B cell (primary cell): Measurements from ENCODE around the gene RSAD1. TPM values are rescaled to one million over a fixed set of nuclear protein-coding genes. Genes with fewer than 3 reads are reported as not detected.

ENCODE experiments used
- ATAC-seq: fragments of 200-7000 bp; cut with Tn5 transposase; one replicate; pipeline ENCODE4 v1.10.0; 2021; ENCODE audit warnings: low read depth, mild to moderate bottlenecking, moderate number of reproducible peaks, moderate library complexity
- CTCF ChIA-PET: fragments of 350-600 bp; sonication (Branson Sonifier 250); formaldehyde crosslinking; loops from one replicate; lab custom pipeline; 2021; ENCODE audit warnings: antibody characterized with exemption, inconsistent platforms; lab: Charles Lee
- POLR2A ChIA-PET: fragments of 350-600 bp; sonication (Branson Sonifier 250); formaldehyde crosslinking; loops from one replicate; lab custom pipeline; 2021; ENCODE audit warnings: antibody characterized with exemption; lab: Charles Lee
- DNase-seq: peaks from one replicate; pipeline ENCODE4 v3.0.0; 2013
- H2AFZ ChIP-seq: 2 replicates; pipeline ENCODE4 v1.6.1; 2012; ENCODE audit warnings: mild to moderate bottlenecking, low read depth, low read length; ENCODE audit not compliant: insufficient read depth, poor library complexity, severe bottlenecking
- H3K27ac ChIP-seq, 2 donors: 1 replicate in 1 of 2; 2 replicates in 1 of 2; pipeline ENCODE4 v1.5.1; 2012 to 2013; ENCODE audit warnings: low read length in 2 of 2, mild to moderate bottlenecking in 2 of 2, moderate library complexity in 1 of 2
- H3K27me3 ChIP-seq, 4 experiments: fragments of 200-600 bp in 1 of 4; sonication (generic) in 1 of 4; replicated peaks in 1 of 4; 1 replicate in 2 of 4; 2 replicates in 2 of 4; pipeline versions ENCODE4 v1.6.1 to v1.7.0; 2013 to 2016; ENCODE audit warnings: low read length in 3 of 4, mild to moderate bottlenecking in 2 of 4, mixed read lengths in 1 of 4, moderate library complexity in 1 of 4; ENCODE audit not compliant: insufficient read depth in 4 of 4, control insufficient read depth in 3 of 4; ENCODE audit errors: control extremely low read depth in 1 of 4
- H3K36me3 ChIP-seq, 2 experiments: replicated peaks in 1 of 2; 1 replicate in 1 of 2; 2 replicates in 1 of 2; pipeline versions ENCODE4 v1.6.1 to v1.7.1; 2013; ENCODE audit warnings: low read length in 1 of 2; ENCODE audit not compliant: insufficient read depth in 2 of 2, control insufficient read depth in 1 of 2; ENCODE audit errors: control extremely low read depth in 1 of 2, extremely low read depth in 1 of 2
- H3K4me1 ChIP-seq, 2 donors: fragments of 200-600 bp in 1 of 2; sonication (generic) in 1 of 2; 1 replicate in 1 of 2; 2 replicates in 1 of 2; pipeline versions ENCODE4 v1.5.1 to v1.6.1; 2013 to 2017; ENCODE audit warnings: low read length in 2 of 2; ENCODE audit not compliant: control insufficient read depth in 2 of 2, insufficient read depth in 2 of 2
- H3K4me2 ChIP-seq: replicated peaks from 2 replicates; pipeline ENCODE3; 2012; ENCODE audit warnings: mild to moderate bottlenecking, low read depth, low read length; ENCODE audit not compliant: poor library complexity, severe bottlenecking
- H3K4me3 ChIP-seq, 5 experiments: fragments of 200-600 bp in 1 of 5; sonication (generic) in 1 of 5; 1 replicate in 3 of 5; 2 replicates in 2 of 5; pipeline versions ENCODE4 v1.5.1 to v1.7.0; 2011 to 2016; ENCODE audit warnings: low read length in 4 of 5, mild to moderate bottlenecking in 4 of 5, low read depth in 2 of 5, control low read depth in 1 of 5, moderate library complexity in 1 of 5; ENCODE audit not compliant: insufficient read depth in 1 of 5; ENCODE audit errors: control extremely low read depth in 1 of 5, extremely low read depth in 1 of 5
- H3K79me2 ChIP-seq: fragments of 200-600 bp; sonication (generic); one replicate; pipeline ENCODE4 v1.6.0; 2016; ENCODE audit warnings: low read length; ENCODE audit not compliant: control insufficient read depth, insufficient read depth
- H3K9ac ChIP-seq: fragments of 200-600 bp; sonication (generic); 2 replicates; pipeline ENCODE4 v1.6.1; 2017; ENCODE audit warnings: mild to moderate bottlenecking, low read length, moderate library complexity
- H3K9me3 ChIP-seq, 3 donors: one replicate each; pipeline versions ENCODE4 v1.6.1 to v1.7.1; 2013; ENCODE audit warnings: low read length in 2 of 3; ENCODE audit not compliant: control insufficient read depth in 2 of 3, insufficient read depth in 1 of 3; ENCODE audit errors: control extremely low read depth in 1 of 3
- H4K20me1 ChIP-seq: 2 replicates; pipeline ENCODE4 v1.6.0; 2012; ENCODE audit warnings: mild to moderate bottlenecking, low read length; ENCODE audit not compliant: insufficient read depth, control insufficient read depth, poor library complexity, severe bottlenecking
- H3K27ac Mint-ChIP-seq: one replicate; pipeline ENCODE4 v1.8.0; 2021; ENCODE audit warnings: mixed read lengths
- H3K27me3 Mint-ChIP-seq: one replicate; pipeline ENCODE4 v1.8.0; 2021; ENCODE audit warnings: mixed read lengths
- H3K4me1 Mint-ChIP-seq: one replicate; pipeline ENCODE4 v1.8.0; 2021; ENCODE audit warnings: mixed read lengths
- H3K4me3 Mint-ChIP-seq: one replicate; pipeline ENCODE4 v1.8.0; 2021; ENCODE audit warnings: mixed read lengths
- H3K9me3 Mint-ChIP-seq: one replicate; pipeline ENCODE4 v1.8.0; 2022; ENCODE audit warnings: mixed read lengths; ENCODE audit not compliant: insufficient read depth
- EZH2 ChIP-seq: IDR thresholded peaks from 2 replicates; pipeline ENCODE4 v1.6.1; 2012; ENCODE audit warnings: borderline replicate concordance, low read depth, mild to moderate bottlenecking, moderate library complexity, low read length; ENCODE audit not compliant: insufficient read depth, poor library complexity, severe bottlenecking
- WGBS: methylation state at CpG from one replicate; pipeline ENCODE4 v1.1.5; 2013; ENCODE audit warnings: missing lambda C conversion rate; ENCODE audit not compliant: insufficient coverage; 5-methylcytosine and 5-hydroxymethylcytosine counted together
- intact Hi-C: fragments of 100-400 bp; cut with micrococcal nuclease; formaldehyde crosslinking; loops from one replicate; pipeline ENCODE4 v1.10.0; 2022
- polyA plus RNA-seq: library from polyadenylated mRNA; depleted of rRNA; stranded (reverse); fragments of >200 nt; gene quantifications from 2 replicates; pipeline ENCODE4 v1.2.3, GENCODE V29; 2012
- total RNA-seq, 2 donors: library from RNA; stranded (reverse); fragments of 120-200 nt in 1 of 2; gene quantifications; 1 replicate in 1 of 2; 2 replicates in 1 of 2; pipeline versions ENCODE4 v1.2.3 to v1.2.4, GENCODE V29; 2013 to 2022
- TF ChIP-seq, protein P1 (sequence below): fragments of 200-600 bp; IDR thresholded peaks from one replicate; pipeline ENCODE4 v1.8.0; 2022; ENCODE audit warnings: antibody characterized with exemption, mild to moderate bottlenecking

Gene RSAD1
- total and polyA plus RNA-seq, 2 donors (not counting 1 experiment from before 2014, with no cell fraction given), result 53.4 to 63.9 TPM

DNA sequence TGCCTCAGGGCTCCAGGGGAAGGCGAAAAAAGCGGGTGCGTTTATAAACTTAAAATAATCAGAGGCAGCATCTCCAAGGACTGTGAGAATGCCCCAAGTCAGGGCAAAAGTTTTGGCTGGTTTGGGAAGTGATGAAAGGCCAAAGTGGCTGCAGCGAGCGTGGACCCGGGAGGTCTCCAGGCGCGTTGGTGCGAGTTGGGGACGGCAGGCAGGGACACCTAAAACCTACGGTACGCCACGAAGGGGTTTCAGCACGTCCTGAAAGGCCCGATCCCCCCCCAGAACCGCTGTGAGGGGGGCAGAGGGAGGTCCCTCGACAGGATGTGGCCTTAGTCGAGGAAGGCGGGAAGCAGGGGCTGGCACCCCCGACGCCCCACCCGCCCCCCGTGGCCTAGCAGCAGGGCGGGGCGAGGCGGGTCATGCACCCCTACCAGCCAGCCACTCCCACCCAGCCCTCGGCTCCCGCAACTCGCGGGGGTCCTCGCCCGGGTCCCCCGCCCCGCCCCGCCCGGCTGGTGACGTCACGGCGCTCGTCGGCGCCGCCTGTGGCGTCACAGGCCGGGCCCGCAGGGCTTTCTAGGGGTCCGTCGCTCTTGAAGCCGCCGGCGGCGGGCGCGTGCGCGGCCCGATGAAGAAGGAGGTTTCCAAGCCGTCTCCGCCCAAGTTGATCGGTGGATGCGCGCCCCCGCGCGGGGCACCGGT, 29.4 kb downstream of the RSAD1 start, which contains the start of gene MYCBPAP:
TSS of gene MYCBPAP (plus strand) at position 569 of the 702 bp plus-strand sequence. CDS start 236 bp downstream, outside the sequence.
- H3K27ac ChIP-seq, result peak within 1 kb of the TSS; percentile 1 to 19
- Mint-ChIP-seq H3K4me3 (peak within 1 kb of the TSS; percentile 84), H3K9me3 (no peaks in the 10 kb centered on the region), H3K4me1 (peaks cover 28% of the 10 kb centered on the region), H3K27me3 (no peaks in the 10 kb centered on the region), H3K27ac (peak within 1 kb of the TSS; percentile 83)
- WGBS, result 8% methylated on average over 62 of the region's 66 CpGs
- peaks cover 0 to 8% (median 3%) of the 10 kb centered on the region in 4 experiments for H3K27me3 ChIP-seq
- no peaks in the 10 kb centered on the region for H4K20me1 ChIP-seq
- POLR2A ChIA-PET, result interaction anchor here (0.6 kb wide), 1 partner anchor 201 kb away, joined by 7 read pairs; no protein-coding TSS in a partner anchor
- DNase-seq, result peak; percentile 85
- peak within 1 kb of the TSS; percentile 86 for H3K9ac ChIP-seq
- no peaks in the 10 kb centered on the region for H3K36me3 ChIP-seq
- H2AFZ ChIP-seq, result peak within 1 kb of the TSS; percentile 89
- H3K9me3 ChIP-seq, result peaks cover 0 to 3% (median 0%) of the 10 kb centered on the region in 3 donors
- no peaks in the 10 kb centered on the region for H3K79me2 ChIP-seq
- CTCF ChIA-PET, result interaction anchor here (1.0 to 1.8 kb wide), 2 partner anchors 29 to 111 kb away, joined by 4 to 10 read pairs; partner anchors contain the start of genes LRRC59 and RSAD1
- peak within 1 kb of the TSS; percentile 93 for H3K4me2 ChIP-seq
- peak within 1 kb of the TSS; percentile 41 to 79 (median 54) for H3K4me3 ChIP-seq
- peak; percentile 84 for ATAC-seq
- intact Hi-C loops, result loop anchor here (1.0 kb wide), 3 partner anchors 30 to 162 kb away; partner anchors contain the start of genes RSAD1 and XYLT2
- peaks cover 9 to 19% of the 10 kb centered on the region in 2 donors for H3K4me1 ChIP-seq
- no peak for TF ChIP-seq EZH2
- TF ChIP-seq, protein P1, sequence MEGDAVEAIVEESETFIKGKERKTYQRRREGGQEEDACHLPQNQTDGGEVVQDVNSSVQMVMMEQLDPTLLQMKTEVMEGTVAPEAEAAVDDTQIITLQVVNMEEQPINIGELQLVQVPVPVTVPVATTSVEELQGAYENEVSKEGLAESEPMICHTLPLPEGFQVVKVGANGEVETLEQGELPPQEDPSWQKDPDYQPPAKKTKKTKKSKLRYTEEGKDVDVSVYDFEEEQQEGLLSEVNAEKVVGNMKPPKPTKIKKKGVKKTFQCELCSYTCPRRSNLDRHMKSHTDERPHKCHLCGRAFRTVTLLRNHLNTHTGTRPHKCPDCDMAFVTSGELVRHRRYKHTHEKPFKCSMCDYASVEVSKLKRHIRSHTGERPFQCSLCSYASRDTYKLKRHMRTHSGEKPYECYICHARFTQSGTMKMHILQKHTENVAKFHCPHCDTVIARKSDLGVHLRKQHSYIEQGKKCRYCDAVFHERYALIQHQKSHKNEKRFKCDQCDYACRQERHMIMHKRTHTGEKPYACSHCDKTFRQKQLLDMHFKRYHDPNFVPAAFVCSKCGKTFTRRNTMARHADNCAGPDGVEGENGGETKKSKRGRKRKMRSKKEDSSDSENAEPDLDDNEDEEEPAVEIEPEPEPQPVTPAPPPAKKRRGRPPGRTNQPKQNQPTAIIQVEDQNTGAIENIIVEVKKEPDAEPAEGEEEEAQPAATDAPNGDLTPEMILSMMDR, result no peak
